NCI-H526 treated with DMSO at 0.1 percent for 48 hours (cell line): ENCODE data around the gene SSTR3.

Source experiments
- DNase-seq: peaks from one replicate; lab custom pipeline; 2025; lab: John Stamatoyannopoulos, UW

SSTR3 gene

DNA sequence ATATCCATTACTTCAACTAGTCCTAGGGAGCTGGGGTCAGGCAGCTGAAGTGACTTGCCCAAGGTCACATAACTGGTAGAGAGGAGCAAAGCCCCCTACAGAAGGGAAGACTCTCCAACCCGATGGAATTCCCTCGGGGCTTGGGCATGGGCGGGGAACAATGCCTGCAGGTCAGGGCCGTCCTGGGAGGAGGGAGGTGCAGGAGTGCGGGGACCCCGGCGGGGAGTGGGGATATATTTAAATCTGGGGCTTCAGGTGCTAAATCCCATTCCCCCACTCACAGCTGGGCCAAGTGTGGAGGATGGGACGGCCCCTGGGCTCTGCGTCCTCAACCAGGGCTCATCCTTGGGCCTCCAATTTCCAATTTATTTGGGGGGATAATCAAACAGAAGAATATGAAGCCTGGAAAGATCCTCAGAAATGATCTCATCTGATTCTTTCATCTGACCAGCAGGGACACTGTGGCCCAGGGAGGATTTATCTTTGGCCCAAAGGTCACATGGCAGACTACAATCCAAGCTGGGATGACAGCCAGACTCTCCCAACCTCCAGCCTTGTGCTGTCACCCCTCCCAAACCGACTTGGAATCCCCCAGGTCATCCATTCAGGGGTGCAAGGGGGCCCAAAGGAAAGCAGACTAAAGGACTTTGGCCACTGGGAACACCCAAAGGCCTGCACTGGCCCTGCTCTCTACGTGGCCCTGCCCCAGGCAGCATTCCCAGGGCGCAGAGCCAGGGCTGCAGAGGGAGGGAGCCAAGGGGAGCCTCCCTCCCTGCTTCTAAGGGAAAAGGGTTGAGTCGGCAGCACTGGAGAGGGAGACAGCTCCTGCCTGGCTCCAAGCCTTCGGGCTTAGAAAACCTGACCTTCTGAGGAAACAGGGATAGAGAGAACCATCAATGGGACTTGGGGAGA, 15.5 kb downstream of the SSTR3 start:
- no peak for DNase-seq

DNA sequence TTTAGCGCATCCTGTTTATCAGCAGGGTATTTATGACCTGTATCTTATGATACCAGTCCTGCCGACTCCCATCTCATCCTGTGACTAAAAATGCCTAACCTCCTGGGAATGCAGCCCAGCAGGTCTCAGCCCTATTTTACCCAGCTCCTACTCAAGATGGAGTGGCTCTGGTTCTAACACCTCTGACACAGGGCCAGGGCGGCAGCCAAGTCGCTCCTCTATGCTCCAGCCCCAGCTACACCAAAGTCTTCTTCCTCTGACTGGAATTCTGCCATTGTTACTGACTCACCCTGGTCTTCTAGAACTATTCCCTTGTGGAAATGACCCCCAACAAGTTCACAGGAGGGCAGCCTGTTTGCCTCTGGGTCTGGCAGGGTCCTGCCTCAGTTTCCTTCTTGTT, 16.4 kb downstream of the SSTR3 start:
- DNase-seq = no peak

DNA sequence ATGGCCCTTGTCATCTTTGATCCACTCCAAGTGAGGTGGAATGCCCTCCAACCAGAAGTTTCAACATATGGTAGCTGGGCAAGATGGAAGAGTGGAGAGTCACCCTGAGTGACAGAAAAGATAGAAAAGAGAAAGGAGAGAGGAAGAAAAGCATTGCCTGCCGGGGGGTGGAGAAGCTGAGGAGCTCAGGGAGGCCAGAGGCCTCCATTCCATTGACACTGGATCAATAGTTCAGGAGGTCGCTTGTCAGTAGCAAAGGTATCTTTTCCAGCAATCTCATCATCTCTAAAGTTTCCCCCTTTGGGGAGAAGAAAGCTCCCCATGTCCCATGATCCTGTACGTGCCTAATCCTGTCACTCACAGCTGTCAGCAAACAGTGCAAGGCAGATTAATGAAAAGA, 17.5 kb downstream of the SSTR3 start:
- DNase-seq = no peak

DNA sequence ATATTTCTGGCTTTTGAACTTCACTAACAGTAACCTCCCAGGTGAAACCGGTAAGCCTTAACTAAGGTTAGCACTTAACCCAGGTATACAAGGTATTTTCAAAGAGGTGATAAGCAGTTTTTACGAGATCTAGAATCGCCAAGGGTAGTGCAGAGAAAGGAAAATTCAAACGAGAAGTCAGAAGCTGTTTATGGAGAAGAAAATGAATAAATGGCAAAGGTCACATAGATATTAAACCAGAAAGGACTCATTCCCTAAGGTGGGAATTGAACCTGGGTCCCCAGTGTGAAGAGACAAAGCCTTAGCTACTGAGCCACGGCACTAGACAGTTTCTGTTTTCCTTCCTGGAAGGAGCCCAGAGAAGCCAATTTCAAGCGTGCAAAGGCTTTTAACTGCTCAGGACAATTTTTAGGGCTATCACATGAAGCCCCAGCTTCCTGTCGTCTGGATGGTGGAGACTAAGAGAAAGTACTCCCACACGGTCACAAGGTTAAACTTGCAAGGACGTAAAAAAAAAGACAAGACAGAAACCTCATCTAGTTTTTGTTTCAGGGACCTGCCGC, 18.6 kb downstream of the SSTR3 start:
- DNase-seq = no peak

DNA sequence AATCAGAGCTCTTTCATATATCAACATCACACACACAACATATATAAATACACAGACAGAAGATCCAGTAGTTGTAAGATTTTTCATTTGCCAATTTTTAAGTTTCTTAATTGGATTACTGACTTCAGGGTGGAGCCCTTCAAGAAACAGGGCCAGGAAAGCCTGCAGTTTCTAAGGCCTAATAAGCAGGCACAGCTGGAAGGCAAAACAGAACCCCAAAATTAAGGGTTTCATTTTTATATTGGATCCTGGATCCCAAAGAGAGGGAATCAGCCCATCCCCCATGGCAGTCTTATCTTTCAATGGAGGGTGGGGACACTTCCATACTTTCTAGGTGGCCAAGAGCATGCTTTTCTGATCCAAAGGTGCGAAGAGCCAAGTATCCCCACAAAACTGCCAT, 19.5 kb downstream of the SSTR3 start:
- DNase-seq = no peak

DNA sequence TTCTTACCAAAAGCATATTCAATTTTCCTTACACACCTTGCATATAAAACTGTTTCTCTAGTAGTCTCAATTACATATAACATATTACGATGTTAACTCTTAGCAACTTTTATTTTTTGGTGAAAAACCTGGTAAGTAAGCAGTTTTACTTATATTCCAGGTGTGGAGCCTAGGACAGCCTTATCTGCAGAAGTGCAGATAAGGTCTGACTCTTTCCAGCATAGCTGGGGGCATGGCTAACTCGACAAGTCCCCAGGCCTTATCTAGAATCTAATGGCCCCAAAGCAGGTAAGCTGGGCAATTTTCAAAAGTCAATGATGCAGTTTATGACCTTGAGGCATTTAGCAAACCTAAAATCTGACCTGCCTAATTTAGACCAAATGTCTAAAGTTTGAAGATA, 20.1 kb downstream of the SSTR3 start:
- DNase-seq = no peak

DNA sequence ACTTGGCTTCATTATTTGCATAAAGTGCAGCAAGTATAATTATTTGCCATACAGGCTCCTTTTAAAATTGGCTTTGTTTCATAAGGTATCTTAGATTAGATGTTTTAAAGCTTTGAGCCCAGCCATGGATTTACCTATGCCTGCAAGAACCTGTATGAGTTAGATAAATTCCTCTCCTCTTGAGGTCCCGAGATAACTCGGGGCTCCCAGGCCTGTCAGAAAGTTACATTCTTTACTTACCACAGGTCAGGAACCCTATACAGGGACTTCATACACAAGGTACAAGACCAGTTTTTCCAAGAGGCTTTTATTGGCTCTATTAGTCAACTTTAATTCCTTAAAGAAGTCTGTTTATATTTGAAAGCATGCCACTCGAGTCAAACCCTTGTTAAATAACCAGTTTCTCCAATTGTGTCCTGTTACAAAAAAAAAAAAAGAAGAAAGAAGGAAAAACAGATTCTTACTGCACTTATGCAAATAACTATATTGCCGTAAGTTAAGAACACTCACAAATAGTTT, 22.0 kb downstream of the SSTR3 start:
- DNase-seq = no peak

DNA sequence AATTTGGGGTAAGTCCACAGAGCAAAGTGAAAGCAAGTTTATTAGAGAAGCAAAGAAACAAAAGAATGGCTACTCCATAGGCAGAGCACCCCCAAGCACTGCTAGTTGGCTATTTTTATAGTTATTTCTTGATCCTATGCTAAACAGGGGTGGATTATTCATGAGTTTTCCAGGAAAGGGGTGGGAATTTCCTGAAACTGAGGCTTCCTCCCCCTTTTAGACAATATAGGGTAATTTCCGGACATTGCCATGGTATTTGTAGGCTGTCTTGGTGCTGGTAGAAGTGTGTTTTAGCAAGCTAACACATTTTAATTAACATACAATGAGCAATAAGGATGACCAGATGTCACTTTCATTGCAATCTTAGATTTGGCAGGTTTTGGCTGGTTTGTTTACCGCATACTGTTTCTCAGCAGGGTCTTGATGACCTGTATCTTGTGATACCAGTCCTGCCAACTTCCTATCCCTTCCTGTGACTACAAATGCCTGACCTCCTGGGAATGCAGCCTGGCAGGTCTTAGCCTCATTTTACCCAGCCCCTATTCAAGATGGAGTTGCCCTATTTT, 23.3 kb downstream of the SSTR3 start:
- DNase-seq = no peak

DNA sequence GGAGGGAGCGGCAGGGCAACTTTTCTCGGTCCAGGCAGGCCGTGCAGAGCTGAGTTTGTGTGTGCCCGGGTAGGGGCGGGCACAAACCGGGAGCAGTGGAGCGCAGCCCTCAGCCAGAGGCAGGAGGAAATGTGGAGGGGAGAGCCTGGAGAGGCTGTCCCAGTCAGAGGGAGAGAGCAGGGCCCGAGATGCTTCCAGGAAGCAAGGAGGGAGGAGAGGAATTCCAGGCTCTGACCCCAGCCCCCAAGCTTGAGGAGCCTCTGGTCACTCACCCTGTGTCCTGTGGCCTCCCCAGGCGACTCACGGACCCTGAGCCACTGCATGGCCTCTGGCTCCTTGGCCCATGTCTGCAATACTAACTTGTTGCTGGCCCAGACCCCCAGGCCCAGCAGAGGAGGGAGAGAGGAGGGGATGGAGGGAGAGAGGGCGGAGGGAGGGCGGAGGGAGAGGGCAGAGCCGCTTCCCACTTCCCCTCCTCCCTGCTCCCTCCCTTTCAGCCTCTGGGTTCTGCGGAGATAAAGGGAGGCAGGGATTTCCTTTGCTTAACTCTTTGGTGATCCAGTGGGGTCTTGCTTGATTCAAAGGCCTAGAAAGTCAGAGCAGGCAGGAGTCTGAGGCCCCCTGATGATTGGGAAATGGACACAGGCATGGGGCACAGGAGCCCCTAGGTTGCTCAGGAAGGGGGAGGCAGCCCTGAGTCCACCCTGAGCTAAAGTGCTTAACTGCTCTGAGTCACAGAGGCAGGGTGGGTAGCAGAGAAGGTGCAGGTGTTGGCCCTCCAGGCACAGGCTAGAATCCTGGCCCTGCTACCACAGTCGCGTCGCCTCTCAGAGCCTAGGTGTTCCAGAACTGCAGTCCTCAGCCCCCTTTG, 24.2 kb downstream of the SSTR3 start, which contains the start of gene C1QTNF6:
TSS of gene C1QTNF6 (minus strand) at position 357 of the 871 bp plus-strand sequence. CDS start at position 323, 34 bp downstream.
- no peak for DNase-seq

DNA sequence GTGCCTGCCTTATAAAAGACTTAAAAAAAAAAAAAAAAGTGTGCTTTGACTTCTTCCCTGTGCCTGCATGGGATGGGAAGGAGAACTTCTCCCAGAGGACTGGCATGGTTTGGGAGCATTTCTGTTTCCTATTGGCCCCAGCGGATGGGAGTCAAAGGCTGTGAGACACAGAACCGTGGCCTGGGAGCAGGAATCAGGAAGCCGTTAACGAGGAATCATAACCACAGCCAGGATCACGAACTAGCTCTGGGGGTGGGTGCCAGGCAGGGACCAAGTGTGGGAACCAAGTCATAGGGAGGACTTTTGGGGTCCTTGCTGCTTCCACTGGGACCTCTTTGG, 24.8 kb downstream of the SSTR3 start:
- DNase-seq = no peak

DNA sequence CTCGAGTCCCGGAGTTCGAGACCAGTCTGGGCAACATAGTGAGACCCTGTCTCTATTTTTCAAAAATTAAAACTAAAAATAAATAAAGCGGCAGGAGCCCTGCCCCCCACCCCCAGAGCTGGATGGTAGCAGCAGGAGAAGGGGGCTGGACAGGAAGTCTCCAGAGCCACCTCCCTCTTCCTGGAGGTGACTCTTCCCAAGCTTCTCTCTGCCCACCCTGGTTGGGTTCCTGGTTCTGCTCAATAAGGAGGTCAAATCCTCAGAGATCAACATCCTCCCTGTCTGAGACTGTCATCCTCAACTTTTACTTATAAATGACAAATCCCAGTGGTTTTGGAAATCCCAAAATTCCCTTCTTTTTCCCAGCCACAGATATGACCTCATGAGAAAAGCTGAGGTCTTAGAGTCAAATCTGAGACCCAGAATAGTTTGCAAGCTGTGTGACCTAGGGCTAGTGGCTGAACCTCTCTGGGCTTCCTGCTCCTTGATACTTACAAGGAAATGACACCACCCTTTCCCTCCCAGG, 25.2 kb downstream of the SSTR3 start:
- DNase-seq = no peak

DNA sequence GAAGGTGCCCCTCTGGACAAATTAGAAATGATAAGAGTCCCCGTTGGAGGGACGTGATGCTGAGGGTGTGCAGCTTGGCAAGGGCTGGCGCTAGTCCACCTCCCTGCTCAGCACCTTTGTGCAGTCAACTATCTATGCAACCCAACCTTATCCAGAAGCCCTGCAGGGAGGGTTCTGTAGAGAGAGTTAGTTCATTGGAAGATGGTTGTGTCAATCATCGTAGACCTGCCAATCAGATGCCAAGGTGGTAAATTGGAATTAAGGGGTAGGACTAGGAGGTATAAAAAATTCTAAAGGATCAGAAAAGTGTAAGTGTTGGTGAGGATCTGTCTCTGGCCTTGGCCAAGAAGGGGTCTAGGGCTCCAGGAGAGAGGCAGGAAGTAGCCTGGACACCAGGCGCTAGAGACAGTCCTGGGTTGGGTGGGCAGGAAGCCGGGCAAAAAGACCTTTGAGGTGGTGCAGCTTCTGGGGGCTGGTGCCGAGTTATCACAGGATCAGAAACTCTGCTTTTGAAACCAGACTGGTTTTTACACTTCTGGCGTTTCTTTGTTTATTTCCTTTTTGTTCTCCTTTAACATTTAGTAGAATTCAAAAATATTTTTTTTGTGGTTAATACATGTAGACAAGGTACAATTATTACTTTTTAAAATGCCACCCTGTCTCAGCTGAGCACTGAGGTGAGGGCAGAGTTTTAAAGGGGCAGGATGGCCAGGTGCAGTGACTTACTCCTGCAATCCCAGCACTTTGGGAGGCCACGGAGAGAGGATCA, 25.9 kb downstream of the SSTR3 start:
- no peak for DNase-seq

DNA sequence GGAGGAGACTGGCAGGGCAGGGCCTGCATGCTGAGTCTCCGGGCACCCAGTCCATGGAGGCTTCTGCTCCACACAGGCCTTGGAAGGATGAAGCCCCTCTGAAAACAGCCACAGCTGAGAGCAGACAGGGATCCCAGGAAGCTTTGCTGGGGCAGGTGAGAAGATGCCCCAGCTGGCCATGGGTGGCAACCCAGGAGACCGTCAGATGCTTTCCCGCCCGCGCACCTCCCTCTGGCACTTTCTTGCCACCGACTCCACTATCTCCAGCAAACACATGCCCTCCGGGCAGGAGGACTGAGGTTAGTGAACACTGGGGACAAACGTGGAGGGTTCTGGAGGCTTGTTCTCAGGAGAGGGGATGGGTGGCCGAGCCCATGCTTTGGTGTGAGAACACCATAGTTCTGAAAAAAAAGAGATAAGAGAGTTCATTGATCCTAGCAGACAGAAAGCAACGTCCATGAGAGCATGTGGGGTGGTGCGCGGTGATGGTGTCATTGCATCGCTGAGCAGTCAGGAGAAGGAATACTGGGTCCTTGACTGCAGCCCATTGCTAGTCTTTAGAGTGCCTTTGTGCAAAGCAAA, 26.5 kb downstream of the SSTR3 start:
- no peak for DNase-seq

DNA sequence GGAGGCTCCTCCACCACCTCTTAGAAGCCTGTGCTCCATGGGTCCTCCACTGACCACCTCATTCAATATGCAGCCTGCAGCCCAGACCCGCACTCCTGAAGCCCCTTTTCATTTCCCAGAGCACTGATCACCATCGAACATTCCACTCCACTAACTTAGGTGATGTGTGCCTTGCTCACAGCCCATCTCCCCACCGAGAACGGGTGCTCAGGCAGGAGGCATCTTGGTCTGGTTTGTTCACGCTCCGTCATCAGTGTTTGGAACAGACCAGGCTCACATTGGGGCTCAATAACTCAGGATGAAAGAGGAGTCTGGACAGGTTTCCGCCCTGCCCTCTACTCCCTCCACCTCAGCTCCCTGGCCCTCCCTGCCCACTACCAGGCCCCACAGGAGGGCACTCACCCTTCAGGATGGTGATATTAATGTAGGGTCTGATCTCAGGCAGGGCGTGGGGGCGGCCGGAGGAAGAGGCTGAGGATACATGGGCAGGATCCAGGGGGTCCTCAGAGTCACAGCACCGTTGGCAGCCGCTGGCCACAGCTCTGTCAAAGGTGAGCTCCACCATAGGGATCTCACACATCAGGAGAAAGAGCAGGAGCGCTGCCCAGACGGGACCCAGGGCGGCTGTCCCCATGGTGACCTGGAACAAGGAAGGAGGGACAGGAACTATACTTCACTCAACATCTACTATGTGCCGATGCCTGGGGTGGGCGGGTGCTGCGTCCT, 27.3 kb downstream of the SSTR3 start:
- DNase-seq = no peak

DNA sequence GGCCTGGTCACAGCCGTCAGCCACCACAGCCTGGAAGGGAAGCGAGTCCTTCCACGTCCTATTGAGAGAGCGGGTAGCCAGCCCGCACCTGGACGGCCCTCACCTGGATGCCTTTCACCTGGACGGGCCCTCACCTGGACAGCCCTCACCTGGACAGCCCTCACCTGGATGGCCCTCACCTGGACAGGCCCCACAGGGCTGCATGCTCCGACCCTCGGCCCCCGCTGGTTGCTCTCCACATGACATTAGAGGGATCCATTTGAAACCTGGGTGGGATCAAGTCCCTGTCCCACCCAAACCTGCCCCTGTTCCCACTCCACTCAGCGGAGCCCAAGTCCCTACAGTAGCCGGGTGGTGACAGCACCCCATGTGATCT, 27.9 kb downstream of the SSTR3 start:
- DNase-seq = no peak

DNA sequence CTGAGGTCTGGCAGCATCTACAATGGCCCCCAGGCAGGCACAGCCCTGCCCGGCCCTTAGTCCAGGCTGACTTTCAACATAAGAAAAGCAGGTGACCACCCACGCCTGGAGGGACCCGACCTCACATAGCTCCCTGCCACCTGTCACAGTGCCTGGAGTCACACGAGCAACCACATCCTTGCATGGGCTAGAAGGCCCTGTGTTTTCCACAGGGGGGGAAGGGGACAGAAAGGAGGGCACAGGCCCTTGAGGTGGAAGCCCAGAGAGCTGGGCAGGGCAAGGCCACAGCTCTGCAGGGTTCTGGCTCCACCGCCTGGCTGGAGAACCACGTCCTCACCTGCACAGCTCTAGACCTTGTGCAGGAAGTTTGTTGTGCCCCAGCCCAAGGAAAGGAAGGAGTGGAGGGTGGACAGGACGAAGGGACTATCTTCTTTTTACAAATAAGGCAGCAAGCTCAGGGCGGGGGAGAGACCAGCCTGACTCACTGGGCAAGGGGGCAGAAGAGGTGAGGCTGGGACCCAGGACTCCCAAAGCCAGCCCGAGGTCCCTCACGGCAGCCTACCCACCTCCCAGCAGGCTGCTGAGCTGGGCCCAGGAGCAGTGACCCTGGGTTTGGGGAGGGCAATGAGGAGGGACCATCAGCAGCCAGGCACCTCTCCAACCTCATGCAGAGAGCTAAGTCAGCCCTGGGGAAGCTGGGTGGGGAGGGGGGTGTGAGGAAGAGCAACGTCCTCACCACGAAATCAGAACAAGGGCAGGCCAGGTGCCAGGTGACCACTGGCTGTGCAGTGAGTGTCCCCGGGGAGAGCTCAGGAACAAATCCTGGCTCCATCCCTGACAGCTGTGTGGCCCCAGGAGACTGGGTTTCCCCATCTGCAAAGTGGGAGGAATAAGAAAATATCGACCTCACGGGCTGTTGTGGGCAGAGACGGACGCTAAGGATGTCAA, 28.6 kb downstream of the SSTR3 start:
- no peak for DNase-seq

DNA sequence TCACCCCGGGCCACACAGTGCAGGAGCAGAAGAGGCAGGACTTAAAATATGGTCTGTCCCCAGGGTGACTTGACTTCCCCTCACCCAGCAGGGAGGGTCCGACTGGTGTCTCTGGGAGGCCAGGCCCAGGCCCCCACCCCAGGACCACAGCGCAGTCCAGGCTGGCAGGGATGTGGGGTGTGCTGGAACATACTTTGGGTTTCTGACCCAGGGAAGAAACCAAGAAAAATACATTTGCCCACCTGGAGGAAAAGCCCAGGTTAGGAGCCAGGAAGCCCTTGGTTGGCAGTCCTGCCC, 29.4 kb downstream of the SSTR3 start:
- DNase-seq = no peak

DNA sequence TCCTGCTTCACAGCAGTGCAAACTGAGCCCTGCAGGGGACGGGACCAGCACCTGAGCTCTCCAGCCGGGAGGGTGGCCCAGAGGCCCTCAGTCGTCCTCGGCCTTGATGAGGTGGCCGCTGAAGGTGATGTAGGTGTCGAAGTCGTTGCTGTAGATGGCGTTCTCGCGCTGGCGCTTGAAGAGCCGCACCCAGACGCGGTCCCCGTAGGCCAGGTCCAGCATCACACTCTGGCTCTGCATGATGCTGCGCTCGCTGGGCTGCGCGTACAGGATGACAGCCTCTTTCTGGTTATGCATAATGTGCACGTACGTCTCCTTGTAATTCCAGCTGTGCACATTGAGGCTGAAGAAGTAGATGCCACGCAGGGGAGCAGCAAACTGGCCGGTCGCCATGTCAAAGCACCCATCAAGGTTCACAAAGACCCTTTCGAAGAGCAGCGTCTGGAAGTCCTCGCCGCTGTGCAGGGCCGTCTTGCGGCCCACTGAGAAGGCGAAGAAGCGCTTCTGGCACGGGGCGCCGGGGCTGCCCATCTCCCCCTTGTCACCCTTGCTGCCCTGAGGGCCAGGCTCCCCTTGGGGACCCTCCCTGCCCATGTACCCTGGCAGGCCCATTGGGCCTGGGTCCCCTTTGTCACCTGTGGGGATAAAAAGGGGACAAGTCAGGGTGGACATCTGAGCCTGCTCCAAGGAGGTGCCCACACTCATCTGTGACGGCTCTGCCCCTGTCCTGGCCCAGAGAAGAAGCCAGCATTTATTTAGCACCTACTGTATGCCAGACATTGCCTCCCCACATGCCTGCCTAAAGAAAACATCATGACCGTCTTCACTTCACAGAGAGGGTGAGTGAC, 30.0 kb downstream of the SSTR3 start:
- no peak for DNase-seq
